Germinal center (tissue), 1 donor: ENCODE measurements around the gene LAPTM5.

ENCODE experiments used
- DNase-seq: peaks from one replicate; pipeline ENCODE4 v3.0.0; 2012; ENCODE audit warnings: mixed read lengths, low spot score

The LAPTM5 gene

GRCh38 chr1:30728832-30729638, 28.5 kb downstream of the LAPTM5 start:
- no peak for DNase-seq

GRCh38 chr1:30728340-30728739, 29.2 kb downstream of the LAPTM5 start:
- DNase-seq: no peak

- no peak for DNase-seq
Observed at GRCh38 chr1:30727824-30728223, 29.8 kb downstream of the LAPTM5 start.

- no peak for DNase-seq
Observed at GRCh38 chr1:30726773-30727684, 30.5 kb downstream of the LAPTM5 start.

- DNase-seq: no peak
Observed at GRCh38 chr1:30726236-30726635, 31.3 kb downstream of the LAPTM5 start.

- DNase-seq: no peak
Observed at GRCh38 chr1:30725450-30726095, 32.0 kb downstream of the LAPTM5 start.

GRCh38 chr1:30724655-30725421, 32.7 kb downstream of the LAPTM5 start:
- DNase-seq: no peak

GRCh38 chr1:30724175-30724574, 33.4 kb downstream of the LAPTM5 start:
- DNase-seq: no peak

GRCh38 chr1:30723331-30723755, 34.2 kb downstream of the LAPTM5 start, which contains the start of gene MATN1:
Gene MATN1, minus strand, starts transcription at chr1:30723585. Its CDS starts 34 bp downstream, at chr1:30723551.
- DNase-seq: no peak

GRCh38 chr1:30721812-30722537, 35.6 kb downstream of the LAPTM5 start:
- DNase-seq: no peak

- no peak for DNase-seq
Observed at GRCh38 chr1:30721341-30721793, 36.2 kb downstream of the LAPTM5 start.

- DNase-seq: no peak
Observed at GRCh38 chr1:30720271-30721223, 37.0 kb downstream of the LAPTM5 start.

- no peak for DNase-seq
Observed at GRCh38 chr1:30719406-30720270, 37.9 kb downstream of the LAPTM5 start.

GRCh38 chr1:30718636-30719405, 38.8 kb downstream of the LAPTM5 start:
- DNase-seq: peak; percentile 65

- DNase-seq: peak; percentile 93
Observed at GRCh38 chr1:30718091-30718635, 39.4 kb downstream of the LAPTM5 start.

GRCh38 chr1:30716646-30717045, 40.9 kb downstream of the LAPTM5 start:
- no peak for DNase-seq

GRCh38 chr1:30715886-30716285, 41.7 kb downstream of the LAPTM5 start:
- no peak for DNase-seq

GRCh38 chr1:30715216-30715615, 42.4 kb downstream of the LAPTM5 start:
- no peak for DNase-seq
